GM23338 (cell line): Measurements from ENCODE around the gene SNPH.

Experiments used
- CREB1 ChIP-seq: fragments of 250-450 bp; sonication (Bioruptor Pico); IDR thresholded peaks from 2 replicates; pipeline ENCODE4 v1.5.0; 2020; ENCODE audit warnings: low read depth, mild to moderate bottlenecking, moderate library complexity
- EZH2 ChIP-seq: fragments of 200-600 bp; sonication (generic); IDR thresholded peaks from one replicate; pipeline ENCODE4 v1.8.0; 2017; ENCODE audit warnings: antibody characterized with exemption, mild to moderate bottlenecking, low read depth; ENCODE audit not compliant: unreplicated experiment
- EZH2phosphoT487 ChIP-seq: fragments of 200-600 bp; sonication (generic); IDR thresholded peaks from one replicate; pipeline ENCODE4 v1.8.1; 2018; ENCODE audit warnings: antibody characterized with exemption; ENCODE audit not compliant: unreplicated experiment
- POLR2AphosphoS5 ChIP-seq: IDR thresholded peaks from 2 replicates; pipeline ENCODE4 v1.6.1; 2016; ENCODE audit warnings: antibody characterized with exemption, low read depth
- STAT1 ChIP-seq: IDR thresholded peaks from one replicate; pipeline ENCODE4 v1.6.1; 2016; ENCODE audit warnings: antibody characterized with exemption; ENCODE audit not compliant: unreplicated experiment
- ZNF114 ChIP-seq: fragments of 250-450 bp; sonication (Bioruptor Pico); IDR thresholded peaks from 2 replicates; pipeline ENCODE4 v1.5.0; 2020; ENCODE audit warnings: mild to moderate bottlenecking, moderate library complexity
- TF ChIP-seq, protein P1 (sequence below), 2 experiments: fragments of 200-600 bp in 1 of 2; sonication (generic) in 1 of 2; conservative IDR thresholded peaks; 2 replicates each; pipeline versions ENCODE4 v1.5.1 to v1.6.1; 2016 to 2017; ENCODE audit warnings: antibody characterized with exemption in 2 of 2, low read depth in 2 of 2, mild to moderate bottlenecking in 2 of 2, moderate library complexity in 1 of 2
- TF ChIP-seq, protein P2 (sequence below): IDR thresholded peaks from one replicate; pipeline ENCODE4 v1.6.1; 2018; ENCODE audit warnings: antibody characterized with exemption; ENCODE audit not compliant: unreplicated experiment

DNA sequence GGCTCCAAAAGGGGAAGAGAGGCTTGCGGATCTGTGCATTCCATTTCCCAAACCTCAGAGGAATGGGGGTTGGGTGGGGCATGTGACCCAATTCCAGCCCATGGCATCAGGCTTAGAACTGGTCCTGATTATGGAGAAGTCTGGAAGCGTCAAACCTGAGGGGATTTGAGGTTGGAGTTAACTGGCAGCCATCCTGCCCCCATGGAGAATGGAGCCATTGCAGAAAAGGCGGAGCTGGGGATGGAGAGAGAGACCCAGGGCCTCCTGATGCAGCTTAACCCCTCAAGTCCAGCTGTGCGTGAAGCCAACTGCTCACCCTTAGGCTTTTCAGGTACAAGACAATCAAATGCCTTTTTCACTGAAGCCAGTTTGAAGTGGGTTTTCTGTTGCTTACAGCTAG, 72.7 kb downstream of the SNPH start:
- no peak for TF ChIP-seq EZH2
- TF ChIP-seq, protein P1, sequence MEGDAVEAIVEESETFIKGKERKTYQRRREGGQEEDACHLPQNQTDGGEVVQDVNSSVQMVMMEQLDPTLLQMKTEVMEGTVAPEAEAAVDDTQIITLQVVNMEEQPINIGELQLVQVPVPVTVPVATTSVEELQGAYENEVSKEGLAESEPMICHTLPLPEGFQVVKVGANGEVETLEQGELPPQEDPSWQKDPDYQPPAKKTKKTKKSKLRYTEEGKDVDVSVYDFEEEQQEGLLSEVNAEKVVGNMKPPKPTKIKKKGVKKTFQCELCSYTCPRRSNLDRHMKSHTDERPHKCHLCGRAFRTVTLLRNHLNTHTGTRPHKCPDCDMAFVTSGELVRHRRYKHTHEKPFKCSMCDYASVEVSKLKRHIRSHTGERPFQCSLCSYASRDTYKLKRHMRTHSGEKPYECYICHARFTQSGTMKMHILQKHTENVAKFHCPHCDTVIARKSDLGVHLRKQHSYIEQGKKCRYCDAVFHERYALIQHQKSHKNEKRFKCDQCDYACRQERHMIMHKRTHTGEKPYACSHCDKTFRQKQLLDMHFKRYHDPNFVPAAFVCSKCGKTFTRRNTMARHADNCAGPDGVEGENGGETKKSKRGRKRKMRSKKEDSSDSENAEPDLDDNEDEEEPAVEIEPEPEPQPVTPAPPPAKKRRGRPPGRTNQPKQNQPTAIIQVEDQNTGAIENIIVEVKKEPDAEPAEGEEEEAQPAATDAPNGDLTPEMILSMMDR (conservative IDR thresholded peaks at IDR 0.05; ENCODE audit: low read depth in 2 of 2): no peak
- TF ChIP-seq CREB1: no peak
- no peak for TF ChIP-seq EZH2phosphoT487
- TF ChIP-seq, protein P2, sequence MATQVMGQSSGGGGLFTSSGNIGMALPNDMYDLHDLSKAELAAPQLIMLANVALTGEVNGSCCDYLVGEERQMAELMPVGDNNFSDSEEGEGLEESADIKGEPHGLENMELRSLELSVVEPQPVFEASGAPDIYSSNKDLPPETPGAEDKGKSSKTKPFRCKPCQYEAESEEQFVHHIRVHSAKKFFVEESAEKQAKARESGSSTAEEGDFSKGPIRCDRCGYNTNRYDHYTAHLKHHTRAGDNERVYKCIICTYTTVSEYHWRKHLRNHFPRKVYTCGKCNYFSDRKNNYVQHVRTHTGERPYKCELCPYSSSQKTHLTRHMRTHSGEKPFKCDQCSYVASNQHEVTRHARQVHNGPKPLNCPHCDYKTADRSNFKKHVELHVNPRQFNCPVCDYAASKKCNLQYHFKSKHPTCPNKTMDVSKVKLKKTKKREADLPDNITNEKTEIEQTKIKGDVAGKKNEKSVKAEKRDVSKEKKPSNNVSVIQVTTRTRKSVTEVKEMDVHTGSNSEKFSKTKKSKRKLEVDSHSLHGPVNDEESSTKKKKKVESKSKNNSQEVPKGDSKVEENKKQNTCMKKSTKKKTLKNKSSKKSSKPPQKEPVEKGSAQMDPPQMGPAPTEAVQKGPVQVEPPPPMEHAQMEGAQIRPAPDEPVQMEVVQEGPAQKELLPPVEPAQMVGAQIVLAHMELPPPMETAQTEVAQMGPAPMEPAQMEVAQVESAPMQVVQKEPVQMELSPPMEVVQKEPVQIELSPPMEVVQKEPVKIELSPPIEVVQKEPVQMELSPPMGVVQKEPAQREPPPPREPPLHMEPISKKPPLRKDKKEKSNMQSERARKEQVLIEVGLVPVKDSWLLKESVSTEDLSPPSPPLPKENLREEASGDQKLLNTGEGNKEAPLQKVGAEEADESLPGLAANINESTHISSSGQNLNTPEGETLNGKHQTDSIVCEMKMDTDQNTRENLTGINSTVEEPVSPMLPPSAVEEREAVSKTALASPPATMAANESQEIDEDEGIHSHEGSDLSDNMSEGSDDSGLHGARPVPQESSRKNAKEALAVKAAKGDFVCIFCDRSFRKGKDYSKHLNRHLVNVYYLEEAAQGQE: no peak
- no peak for TF ChIP-seq STAT1
- TF ChIP-seq POLR2AphosphoS5: no peak
- no peak for TF ChIP-seq ZNF114 (CRISPR knock-in tag)
